NCI-H2107 treated with DMSO at 0.1 percent for 48 hours (cell line): ENCODE results near the gene PSG6.
"Not testable (repeated sequence)": the region's sequence is repeated elsewhere in the genome, so short reads cannot be mapped to it uniquely, and the experiment has no call there.

Source experiments
- DNase-seq: peaks from one replicate; lab custom pipeline; 2025; ENCODE audit not compliant: unreplicated experiment; lab: John Stamatoyannopoulos, UW

The PSG6 gene

DNA sequence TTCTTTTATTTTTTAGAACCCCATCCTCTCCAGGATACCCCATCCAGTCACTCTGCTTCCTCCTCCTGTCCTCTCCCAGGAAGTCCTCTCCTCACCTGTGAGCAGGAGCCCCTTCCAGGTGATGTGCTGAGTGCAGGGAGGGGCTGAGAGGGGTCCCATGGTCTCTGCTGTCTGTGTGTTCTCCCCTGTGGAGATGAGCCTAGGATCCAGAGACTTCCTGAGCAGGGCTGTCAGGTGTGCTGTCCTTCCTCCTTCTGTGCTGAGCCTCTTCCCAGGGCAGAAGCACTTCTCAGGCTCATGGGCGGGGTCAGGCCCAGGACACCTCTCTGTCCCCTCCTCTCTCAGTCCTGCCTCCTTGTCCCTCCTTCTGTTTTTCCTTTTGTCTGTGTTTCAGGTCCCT lies at the start of gene PSG6:
Gene PSG6 (minus strand): TSS at position 261 of the 400 bp plus-strand sequence. CDS start 102 bp downstream, at position 159.
- not testable (repeated sequence) for DNase-seq

DNA sequence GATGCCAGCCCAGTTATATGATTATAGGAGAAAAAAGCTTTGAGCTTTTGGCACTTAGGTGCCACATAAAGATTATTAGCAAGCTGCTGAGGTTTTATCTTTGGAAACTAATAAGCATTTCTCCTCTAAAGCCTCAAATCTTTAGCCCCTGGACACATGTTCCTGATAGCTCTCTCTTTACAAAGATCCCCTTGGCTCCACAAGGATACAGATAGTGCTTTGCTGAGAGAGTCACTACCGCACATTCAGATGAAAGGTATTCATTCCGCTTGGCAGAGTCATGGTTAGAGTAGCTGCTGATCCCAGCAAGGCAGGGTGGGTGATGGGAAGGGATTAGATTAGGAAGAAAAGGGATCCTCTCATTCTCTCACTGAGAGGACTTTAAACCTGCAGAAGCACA lies 47.5 kb upstream of the PSG6 start:
- DNase-seq: no peak

DNA sequence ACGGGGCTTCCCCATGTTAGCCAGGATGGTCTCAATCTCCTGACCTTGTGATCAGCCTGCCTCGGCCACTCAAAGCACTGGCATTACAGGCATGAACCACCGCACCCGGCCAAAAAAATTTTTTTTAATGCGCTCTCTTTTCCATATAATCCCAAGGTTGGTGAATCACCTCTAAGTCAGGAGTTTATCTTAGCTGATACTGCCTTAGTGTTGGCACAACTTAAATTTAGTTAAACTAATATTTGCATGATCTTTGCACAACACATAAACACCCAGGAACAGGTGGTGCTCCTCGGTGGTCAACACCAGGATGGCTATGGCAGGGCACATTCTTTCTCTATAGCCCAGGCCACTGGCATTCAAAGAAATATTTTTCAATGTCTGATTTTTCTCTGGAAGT lies 43.4 kb upstream of the PSG6 start:
- DNase-seq: no peak

DNA sequence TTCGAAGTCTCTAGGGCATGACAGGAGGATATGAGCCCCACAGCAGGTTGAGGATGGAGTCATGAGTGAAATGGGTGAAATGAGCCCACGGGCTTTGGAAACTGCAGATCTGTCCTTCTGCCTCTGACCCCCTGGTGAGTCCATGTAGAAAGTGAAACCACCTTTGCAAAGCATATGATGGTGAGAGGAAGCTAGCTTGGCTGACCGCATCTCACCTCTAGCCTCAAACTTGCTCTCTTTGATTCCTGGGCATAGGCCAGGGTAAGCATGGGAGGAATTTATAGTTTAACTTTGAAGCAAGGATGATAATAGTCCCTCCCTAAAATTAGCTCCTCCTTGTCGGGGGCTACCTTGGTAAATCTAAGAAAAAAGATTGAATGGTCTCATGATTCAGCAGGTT lies 34.4 kb upstream of the PSG6 start:
- DNase-seq: not testable (repeated sequence)

DNA sequence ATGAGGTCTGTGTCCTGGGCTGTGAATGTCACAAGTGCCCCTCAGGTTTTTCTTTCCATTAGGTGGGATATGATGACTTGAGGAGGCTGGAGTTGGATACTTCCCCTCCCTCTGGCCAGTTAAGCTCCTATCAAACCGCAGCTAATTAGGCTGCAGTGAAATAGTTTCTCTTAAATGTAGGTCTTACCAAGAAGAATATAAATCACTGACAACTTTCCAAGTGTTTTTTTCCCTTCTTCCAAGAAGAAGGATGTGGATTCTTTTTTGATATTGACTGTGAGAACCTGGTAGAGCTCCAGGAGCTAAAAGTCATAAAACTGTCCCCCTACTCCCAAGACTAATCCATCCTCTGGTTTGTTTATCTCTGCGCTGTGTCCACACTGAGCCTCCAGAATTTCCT lies 33.8 kb upstream of the PSG6 start:
- DNase-seq: not testable (repeated sequence)

DNA sequence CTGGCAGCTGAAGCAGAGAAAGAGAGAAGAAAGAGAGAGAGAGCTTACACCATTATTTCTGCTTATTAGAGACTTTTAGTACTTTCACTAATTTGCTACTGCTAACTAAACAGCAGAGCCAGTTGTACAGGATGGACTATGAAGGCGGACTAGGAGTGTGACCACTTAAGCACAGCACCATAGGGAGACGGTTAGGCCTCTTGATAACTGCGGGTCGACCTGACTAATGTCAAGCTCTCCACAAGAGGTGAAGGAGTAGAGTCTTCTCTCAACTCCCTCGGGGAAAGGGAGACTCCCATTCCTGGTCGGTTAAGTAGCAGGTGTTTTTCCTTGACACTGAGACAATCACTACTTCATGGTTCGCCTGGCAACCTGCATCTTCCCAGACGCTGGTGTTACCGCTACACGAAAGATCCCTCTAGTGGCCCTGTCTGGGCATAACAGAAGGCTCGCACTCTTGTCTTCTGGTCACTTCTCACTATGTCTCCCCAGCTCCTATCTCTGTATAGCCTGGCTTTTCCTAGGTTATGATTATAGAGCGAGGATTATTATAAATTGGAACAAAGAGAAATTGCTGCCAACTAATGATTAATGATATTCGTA lies 24.6 kb upstream of the PSG6 start:
- DNase-seq: no peak

DNA sequence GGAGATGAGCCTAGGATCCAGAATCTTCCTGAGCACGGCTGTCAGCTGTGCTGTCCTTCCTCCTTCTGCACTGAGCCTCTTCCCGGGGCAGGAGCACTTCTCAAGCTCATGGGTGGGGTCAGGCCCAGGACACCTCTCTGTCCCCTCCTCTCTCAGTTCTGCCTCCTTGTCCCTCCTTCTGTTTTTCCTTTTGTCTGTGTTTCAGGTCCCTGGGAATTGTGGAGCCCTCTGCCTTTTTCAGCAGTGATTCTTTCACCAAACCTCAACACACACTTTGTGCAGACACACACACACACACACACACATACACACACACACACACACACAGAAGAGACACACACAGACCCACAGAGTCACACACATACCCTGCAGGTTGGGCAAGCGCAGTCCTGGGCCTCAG lies 19.4 kb upstream of the PSG6 start, which contains the start of gene PSG7:
Gene PSG7 (minus strand): TSS at position 101 of the 400 bp plus-strand sequence. CDS start 131 bp downstream, outside the sequence.
- DNase-seq: not testable (repeated sequence)

DNA sequence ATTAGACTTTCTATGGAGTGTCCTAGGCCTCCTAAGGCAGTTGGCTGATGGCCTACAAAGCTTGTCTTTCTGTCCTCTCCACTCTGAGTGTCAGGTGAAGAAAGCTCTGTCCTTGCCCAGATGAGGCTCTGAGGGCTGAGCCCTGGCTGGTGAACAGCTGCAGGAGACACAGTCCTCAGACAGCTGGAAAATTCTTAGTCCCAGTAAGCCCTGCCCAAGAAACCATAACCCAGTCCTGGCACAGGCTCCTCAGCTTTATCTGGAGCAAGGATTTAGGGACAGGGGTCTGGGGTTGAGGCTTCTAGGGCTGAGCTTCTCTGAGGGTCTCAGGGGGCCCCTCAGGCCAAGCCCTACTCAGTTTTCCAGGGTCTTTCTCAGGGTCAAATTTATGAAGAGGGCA lies 17.0 kb upstream of the PSG6 start:
- DNase-seq: not testable (repeated sequence)

DNA sequence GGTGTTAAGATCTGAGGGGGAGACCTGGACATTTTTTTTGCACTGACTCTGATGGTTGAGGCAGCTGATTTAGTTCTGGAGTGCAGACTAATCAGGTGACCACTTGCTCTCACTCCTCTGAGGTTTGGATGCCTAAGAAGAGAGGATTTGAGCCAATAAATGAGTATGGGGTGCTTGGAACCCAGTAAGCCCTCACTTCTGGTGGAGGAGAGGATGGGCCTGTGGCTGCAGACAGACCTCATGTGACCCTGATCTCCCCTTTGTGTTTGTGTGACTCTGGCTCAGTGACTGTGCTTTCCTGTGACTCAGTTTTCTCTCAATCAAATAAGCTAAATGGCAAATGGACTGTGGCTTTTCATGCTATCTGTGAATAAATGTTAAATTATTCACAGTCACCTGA lies 16.5 kb upstream of the PSG6 start:
- DNase-seq: not testable (repeated sequence)

DNA sequence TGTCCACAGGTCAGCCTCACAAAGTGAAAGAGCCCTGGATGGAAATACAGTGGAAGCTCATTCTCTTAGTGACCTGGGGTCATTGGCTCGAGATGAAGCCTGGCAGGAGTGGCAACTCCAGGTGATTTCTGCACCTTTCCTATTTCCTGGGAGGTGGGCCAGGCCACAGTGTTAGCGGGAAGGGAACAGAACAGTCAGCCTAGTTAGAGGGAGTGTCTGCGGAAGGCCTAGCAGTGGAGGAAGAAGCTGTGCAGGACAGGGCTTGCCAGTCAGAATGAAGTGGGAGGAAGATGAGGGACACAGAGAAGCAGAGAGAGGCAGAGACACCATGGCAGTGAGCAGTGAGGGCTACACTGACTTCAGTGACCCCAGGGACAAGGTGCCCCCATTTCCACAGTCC lies 15.7 kb upstream of the PSG6 start:
- DNase-seq: not testable (repeated sequence)

DNA sequence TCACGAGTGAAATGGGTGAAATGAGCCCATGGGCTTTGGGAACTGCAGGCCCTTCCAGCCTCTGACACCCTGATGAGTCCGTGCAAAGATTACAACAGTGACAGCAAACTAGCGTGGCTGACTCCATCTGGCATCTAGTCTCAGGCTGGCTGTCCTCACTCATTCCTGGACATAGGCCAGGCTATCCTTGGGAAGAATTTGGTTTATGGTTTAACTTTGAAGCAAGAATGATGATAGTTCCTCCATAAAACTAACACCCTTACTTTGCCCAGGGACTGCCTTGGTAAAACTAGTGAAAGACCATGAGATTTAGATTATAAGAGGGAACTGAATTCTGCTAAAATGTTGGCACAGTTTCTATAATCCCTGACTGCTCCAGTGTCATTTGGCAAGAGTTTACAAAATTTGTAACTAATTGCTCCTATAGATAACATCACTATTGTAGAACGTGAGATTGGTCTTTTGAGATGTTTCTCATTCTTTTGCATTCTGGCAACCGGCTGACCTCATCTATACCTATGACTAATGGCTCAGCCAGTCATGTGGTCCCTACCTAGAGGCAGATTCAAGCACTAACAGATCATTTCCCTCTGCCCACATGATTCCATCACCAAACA lies 14.9 kb upstream of the PSG6 start:
- not testable (repeated sequence) for DNase-seq

DNA sequence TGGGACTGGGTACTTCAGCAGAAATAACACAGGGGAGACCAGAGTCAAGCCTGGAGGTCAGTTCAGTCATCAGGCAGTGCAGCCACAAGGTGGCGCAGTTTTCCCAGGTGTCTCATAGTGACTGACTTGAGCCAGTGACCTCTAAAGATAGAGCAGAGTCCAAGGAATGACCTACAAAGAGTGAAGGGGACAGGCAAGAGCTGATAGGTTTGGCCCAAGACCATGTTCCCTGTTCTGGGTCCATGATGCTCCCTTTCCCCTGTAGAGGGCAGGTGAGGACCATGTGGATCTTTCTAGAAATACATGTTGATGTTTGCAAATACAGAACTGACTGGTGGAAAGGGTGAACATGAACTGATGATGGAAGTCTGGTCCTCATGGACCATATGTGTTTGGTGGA lies 12.5 kb upstream of the PSG6 start:
- not testable (repeated sequence) for DNase-seq

DNA sequence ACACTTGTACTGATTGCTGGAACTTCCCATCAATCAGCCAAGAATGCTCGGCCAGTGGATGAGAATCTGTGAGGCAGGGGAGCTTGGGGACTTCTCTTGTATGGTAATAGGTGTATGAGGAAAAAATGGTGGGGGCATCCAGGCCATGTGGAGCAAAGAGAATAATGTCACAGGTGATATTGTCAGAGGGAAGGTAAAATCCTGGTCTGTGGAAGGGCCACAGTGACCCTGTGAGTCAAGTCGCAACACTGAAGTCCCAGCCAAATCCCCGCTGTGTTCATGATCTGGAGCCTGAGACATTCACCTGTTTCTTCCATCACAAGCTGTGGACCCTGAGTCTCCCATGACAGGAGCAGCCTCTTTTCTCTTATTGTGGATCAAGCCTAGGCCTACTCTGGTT lies 11.2 kb upstream of the PSG6 start:
- DNase-seq: no peak

DNA sequence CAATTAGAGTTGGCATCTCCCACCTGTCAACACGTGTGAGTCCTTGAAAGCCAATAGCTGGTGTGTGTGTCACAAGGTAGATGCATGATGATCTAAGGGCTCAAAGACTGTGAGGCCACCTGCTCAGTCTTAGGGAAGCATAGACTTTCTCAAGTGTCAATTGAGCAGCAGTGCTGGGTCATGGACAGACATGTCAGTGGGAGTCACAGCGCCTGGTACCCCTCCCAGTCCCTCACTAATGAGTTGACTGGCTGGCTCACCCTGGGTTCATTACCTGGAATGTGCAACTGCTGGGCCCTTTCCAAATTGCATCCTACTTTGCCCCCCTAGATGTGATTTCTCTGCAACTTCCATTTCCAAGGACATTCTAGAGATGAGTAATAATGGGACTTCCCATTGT lies 9.1 kb upstream of the PSG6 start:
- no peak for DNase-seq

DNA sequence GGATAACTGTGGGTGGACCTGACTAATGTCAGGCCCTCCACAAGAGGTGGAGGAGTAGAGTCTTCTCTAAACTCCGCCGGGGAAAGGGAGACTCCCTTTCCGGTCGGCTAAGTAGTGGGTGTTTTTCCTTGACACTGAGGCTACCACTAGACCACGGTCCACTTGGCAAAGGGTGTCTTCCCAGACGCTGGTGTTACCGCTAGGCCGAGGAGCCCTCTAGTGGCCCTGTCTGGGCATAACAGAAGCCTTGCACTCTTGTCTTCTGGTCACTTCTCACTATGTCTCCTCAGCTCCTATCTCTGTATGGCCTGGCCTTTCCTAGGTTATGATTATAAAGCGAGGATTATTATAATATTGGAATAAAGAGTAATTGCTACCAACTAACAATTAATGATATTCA lies 5.4 kb upstream of the PSG6 start:
- DNase-seq: not testable (repeated sequence)

DNA sequence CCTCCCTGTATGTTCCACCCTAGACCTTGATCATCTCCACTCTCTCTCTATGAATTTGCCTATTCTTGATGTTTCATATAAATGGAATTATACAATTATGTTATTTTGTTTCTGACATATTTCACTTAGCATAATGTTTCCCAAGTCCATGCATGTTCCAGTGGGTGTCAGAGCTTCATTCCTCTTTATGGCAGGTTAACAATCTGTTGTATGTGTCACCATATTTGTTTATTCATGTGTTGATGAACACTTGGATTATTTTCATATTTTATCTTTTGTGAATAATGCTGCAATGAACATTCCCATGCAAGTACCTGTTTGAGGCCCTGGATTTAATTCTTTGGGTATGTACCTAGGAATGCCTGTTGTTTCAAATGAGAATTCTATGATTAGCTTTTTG lies 3.3 kb upstream of the PSG6 start:
- DNase-seq: not testable (repeated sequence)

DNA sequence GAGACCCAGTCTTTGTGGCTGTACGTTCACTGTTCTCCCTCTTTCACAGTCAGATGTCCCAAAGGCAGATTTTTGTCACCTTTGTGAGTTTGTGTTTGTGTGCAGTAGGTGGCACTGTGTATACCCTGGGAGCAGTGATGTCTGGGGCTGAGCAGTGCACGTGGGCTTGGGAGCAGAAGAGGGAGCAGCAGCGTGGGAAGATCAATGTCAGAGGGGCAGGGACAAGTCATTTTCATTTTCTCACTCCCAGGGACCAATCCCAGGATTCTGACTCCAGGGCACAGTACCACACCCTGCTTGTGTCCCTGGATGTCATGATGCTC lies 2.0 kb upstream of the PSG6 start:
- no peak for DNase-seq

DNA sequence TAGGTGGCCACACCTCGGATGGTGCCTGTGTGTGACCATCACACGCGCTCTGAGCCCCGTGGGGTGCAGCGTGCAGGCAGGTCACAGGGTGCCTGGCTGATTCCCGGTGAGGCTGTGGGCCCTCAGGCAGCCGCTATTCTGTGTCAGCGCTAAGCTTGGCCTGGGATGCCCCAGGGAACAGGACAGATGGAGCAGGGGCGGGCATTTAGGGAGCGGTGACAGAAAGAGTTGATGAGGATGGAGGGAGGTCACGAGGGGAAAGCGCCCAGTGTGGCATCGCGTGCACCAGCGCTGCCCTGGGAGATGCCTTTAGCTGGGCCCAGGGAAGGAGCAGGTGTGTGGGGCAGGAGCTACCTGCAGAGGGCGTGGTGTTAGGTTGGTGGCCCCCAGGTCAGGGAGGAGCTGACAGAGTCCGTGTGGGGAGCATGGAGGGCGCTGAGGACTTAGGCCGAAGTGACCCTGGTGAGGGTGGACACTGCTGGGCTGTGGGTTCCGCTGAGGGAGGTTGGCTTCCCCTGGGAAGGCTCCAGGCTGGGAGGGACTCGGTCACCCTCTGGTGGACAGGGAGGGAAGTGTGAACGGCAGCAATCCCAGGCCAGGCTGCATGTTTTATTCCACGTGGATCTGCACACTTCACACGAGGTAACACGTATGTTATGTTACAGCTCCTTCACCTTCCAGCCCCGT lies 1.5 kb upstream of the PSG6 start:
- DNase-seq: not testable (repeated sequence)

DNA sequence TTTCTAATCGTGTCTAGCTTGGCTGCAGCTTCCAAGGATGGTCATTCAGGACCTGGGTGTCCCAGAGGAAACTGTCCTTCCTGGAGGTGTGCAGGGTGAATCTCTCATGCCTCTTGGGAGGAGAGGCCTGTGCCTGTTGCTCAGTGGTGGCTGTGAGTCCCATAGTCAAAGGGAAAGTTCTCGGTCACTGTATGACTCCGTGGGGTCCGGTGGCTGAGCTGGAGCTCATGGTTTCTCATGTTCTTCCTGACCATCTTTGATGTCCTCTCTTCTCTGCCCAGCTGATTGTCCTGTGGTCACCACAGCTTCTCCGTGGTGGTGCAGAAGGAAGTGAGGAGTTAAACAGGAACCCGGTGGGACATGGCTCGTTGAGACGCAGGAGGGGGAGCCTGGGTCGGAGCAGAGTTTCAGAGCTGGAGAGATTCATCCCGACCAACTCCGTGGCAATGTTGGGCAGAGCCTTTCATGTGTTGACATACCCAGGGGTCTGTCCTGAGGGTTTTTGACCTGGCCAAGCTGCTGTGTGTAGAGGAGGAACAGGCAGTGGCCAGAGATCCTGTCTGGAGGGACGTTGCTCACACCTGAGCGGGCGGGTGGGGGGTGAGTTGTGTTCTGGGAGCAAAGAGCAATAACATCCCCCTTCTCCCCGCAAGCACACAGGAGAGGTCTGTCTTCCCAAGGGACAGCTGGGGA lies 829 bp upstream of the PSG6 start:
- DNase-seq: not testable (repeated sequence)

DNA sequence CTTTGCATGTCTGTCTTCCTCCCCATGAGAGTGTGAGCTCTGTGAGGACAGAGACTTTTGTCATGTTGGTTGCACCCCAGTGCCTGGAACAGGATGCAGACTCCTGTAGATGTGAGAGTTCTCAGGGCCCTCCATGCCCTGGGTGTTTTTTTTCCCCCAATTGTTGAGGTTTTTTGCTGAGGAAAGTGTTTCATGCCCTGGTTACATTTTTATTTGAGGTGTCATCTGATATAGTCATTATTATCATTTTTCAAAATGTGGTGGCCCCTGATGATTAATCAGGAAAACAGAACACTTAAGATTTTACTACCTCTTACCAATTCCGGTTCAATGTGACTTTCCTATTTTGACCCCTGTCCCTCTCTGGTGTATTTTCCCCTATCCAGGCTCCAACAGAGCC lies 763 bp downstream of the PSG6 start:
- not testable (repeated sequence) for DNase-seq

DNA sequence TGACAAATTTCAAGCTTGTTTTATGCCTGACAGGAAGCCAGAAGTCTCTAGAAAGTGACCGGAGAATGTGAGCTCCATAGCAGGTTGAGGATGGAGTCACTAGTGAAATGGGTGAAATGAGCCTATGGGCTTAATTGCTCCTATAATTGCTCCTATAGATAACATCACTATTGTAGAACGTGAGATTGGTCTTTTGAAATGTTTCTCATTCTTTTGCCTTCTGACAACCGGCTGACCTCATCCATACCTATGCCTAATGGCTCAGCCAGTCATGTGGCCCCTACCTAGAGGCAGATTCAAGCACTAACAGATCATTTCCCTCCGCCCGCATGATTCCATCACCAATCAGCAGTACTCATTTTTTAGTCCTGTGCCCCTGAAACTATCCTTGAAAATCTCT lies 4.2 kb downstream of the PSG6 start:
- DNase-seq: not testable (repeated sequence)

DNA sequence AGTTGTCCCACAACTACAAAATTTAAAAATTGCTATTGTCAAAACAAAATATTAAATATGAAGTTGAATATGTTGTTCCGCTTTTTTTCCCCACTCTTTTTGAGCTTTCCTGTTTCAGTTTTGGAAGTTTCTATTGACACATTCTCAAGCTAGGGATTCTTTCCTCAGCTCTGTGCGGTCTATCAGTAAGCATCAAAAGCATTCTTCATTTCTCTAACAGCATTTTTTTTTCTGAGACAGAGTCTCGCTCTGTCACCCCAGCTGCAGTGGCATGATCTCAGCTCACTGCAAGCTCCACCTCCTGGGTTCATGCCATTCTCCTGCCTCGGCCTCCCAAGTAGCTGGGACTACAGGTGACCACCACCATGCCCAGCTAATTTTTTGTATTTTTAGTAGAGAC lies 4.8 kb downstream of the PSG6 start:
- not testable (repeated sequence) for DNase-seq
